Left lung (tissue), 10 donors: ENCODE results near the gene REC8. TPM values are rescaled to one million over a fixed set of nuclear protein-coding genes. Genes with fewer than 3 reads are reported as not detected.

Experiments
- ATAC-seq: fragments of 200-7000 bp; cut with Tn5 transposase; one replicate; pipeline ENCODE4 v1.9.1; 2020; ENCODE audit warnings: moderate library complexity
- DNase-seq, 4 donors: peaks; one replicate each; pipeline ENCODE4 v3.0.0-alpha.2; 2013 to 2020
- H3K27ac ChIP-seq, 2 donors: fragments of 200-600 bp; sonication (generic) in 1 of 2; one replicate each; pipeline versions ENCODE4 v1.5.0 to v1.8.0; 2020 to 2021
- H3K27me3 ChIP-seq, 2 donors: fragments of 200-600 bp; sonication (generic) in 1 of 2; one replicate each; pipeline versions ENCODE4 v1.5.0 to v1.8.0; 2020 to 2021
- H3K36me3 ChIP-seq, 2 donors: fragments of 200-600 bp; sonication (generic) in 1 of 2; one replicate each; pipeline versions ENCODE4 v1.5.0 to v1.8.0; 2020 to 2021
- H3K4me1 ChIP-seq, 2 donors: fragments of 200-600 bp; one replicate each; pipeline ENCODE4 v1.8.0; 2021
- H3K4me3 ChIP-seq, 2 donors: fragments of 200-600 bp; sonication (generic) in 1 of 2; one replicate each; pipeline versions ENCODE4 v1.5.0 to v1.8.0; 2020 to 2021; ENCODE audit warnings: mild to moderate bottlenecking in 1 of 2
- H3K9me3 ChIP-seq, 2 donors: fragments of 200-600 bp; sonication (generic) in 1 of 2; one replicate each; pipeline versions ENCODE4 v1.5.0 to v1.8.0; 2020 to 2021
- intact Hi-C, 2 donors: fragments of 100-400 bp; cut with DNase I; formaldehyde crosslinking; loops; one replicate each; pipeline versions ENCODE4 v1.11.2 to v1.14.2; 2022
- polyA plus RNA-seq, 6 donors: library from polyadenylated mRNA; unstranded; fragments of 120-200 nt; gene quantifications; one replicate each; pipeline ENCODE4 v1.2.1, GENCODE V29; 2013; ENCODE audit not compliant: insufficient read length in 6 of 6
- total RNA-seq, 2 donors: library from RNA; stranded (reverse); fragmentation: NEBNext Ultra II Directional; extraction: Animal tissue kit (Norgen Biotek cat#: 25700); gene quantifications; one replicate each; pipeline ENCODE4 v1.2.1, GENCODE V29; 2021
- TF ChIP-seq, protein P1 (sequence below), 2 donors: fragments of 200-600 bp; sonication (generic) in 1 of 2; IDR thresholded peaks; one replicate each; pipeline versions ENCODE4 v1.5.0 to v1.8.0; 2021; ENCODE audit warnings: antibody characterized with exemption in 2 of 2
- donor health status: DM: no; HTN: yes; CAD: no.
- donor health status: DM: no; HTN: no; CAD: no.

REC8 gene
- total and polyA plus RNA-seq, 8 donors: 27.0 to 66.0 (median 42.0) TPM

DNA sequence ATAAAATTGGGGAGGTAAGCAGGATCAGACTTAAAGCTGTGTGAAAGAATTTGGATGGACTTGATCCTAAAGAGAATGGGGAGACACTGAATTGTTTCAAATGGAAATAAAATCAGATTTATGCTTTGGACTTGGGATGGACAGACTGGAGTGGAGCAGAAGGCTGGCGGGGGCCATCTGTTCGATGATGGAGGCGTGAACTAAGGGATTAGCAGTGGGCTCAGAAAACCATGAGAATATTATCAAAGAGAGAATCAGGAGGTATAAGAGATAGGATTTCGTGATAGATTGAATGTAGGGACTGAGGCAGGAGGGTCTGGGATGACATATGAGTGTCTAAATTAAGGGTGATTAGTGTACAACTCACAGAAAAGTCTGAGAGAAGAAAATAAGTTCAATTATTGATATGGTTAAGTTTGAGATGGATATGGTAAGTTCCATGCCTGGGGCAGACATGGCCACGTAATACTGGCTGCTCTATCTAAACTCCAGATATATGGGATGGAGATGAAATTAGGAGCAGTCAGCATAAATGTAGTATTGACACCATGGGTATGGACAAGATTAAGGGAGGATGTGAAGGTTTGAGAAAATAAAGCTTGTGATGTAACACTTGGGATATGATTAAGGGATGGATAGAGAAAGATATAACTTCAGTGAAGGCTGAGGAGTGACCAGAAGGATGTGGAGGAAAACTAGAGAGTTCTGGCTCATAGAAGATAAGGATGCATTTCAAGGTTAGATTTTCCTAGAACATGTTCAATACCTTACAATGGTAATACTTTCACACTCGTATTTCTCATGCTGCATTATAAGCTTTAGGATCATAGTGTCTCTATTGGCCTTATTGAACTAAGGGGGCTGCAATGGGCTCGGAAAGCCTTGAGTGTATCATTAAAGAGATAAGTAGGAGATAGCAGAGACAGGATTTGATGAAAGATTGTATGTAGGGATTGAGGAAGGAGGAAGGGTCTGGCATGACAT lies 32.6 kb downstream of the REC8 start:
- H3K36me3 ChIP-seq: peaks cover 0 to 84% of the 10 kb centered on the region in 2 donors
- no peak overlapping the region for H3K4me3 ChIP-seq
- H3K4me1 ChIP-seq: peaks cover 0 to 4% of the 10 kb centered on the region in 2 donors
- intact Hi-C loops: no loop called here
- TF ChIP-seq, protein P1, sequence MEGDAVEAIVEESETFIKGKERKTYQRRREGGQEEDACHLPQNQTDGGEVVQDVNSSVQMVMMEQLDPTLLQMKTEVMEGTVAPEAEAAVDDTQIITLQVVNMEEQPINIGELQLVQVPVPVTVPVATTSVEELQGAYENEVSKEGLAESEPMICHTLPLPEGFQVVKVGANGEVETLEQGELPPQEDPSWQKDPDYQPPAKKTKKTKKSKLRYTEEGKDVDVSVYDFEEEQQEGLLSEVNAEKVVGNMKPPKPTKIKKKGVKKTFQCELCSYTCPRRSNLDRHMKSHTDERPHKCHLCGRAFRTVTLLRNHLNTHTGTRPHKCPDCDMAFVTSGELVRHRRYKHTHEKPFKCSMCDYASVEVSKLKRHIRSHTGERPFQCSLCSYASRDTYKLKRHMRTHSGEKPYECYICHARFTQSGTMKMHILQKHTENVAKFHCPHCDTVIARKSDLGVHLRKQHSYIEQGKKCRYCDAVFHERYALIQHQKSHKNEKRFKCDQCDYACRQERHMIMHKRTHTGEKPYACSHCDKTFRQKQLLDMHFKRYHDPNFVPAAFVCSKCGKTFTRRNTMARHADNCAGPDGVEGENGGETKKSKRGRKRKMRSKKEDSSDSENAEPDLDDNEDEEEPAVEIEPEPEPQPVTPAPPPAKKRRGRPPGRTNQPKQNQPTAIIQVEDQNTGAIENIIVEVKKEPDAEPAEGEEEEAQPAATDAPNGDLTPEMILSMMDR (IDR thresholded peaks at IDR 0.05): no peak
- peaks cover 0 to 2% of the 10 kb centered on the region in 2 donors for H3K9me3 ChIP-seq
- H3K27ac ChIP-seq: no peak overlapping the region
- ATAC-seq: no peak
- no peak for DNase-seq
- no peaks in the 10 kb centered on the region for H3K27me3 ChIP-seq

DNA sequence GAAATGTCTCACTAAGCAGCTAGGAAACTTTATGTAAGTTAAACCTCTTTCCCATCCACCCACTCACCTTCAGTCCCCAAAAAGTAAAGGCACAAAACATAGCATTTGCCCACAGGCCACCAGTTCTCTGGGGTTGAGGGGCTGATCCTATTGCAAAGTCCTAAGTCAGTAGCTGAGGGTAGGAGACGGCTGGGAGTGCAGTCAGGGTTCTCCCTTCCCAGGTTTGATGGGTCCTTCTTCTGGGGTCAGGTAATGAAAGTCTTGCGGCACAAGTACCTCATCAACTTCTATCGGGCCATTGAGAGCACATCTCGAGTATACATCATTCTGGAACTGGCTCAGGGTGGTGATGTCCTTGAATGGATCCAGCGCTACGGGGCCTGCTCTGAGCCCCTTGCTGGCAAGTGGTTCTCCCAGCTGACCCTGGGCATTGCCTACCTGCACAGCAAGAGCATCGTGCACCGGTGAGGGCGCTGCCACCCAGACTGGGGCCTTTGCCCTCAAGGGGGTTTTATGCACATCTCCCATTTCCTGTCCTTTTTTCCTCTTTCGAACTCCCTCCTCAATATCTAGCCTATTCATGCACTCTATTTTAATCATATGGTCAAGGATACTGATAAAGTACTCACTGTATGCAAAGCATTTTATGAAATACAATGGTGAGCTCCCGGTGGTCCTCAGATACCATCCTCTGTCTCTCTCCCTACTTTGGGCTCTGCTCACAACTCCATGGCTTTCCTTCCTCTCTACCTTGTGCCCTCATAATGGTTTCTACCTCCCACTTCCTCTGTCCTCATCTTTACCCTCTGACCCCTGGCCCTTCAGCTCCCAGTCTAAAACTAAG lies 34.6 kb downstream of the REC8 start:
- Histone ChIP-seq H3K36me3 (peaks cover 0 to 95% of the 10 kb centered on the region in 2 donors), H3K9me3 (peaks cover 0 to 2% of the 10 kb centered on the region in 2 donors), H3K4me1 (peaks cover 0 to 5% of the 10 kb centered on the region in 2 donors), H3K27ac (no peak overlapping the region), H3K4me3 (no peak overlapping the region), H3K27me3 (no peaks in the 10 kb centered on the region)
- TF ChIP-seq, protein P1 (IDR thresholded peaks at IDR 0.05): no peak
- intact Hi-C loops: no loop called here
- no peak for DNase-seq
- ATAC-seq: no peak

DNA sequence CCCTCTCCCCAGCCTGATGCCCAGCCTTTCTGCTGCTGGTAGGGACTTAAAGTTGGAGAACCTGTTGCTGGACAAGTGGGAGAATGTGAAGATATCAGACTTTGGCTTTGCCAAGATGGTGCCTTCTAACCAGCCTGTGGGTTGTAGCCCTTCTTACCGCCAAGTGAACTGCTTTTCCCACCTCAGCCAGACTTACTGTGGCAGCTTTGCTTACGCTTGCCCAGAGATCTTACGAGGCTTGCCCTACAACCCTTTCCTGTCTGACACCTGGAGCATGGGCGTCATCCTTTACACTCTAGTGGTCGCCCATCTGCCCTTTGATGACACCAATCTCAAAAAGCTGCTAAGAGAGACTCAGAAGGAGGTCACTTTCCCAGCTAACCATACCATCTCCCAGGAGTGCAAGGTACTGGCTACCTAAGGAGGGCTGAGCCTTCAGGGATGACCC lies 35.2 kb downstream of the REC8 start:
- ATAC-seq (no peak), DNase-seq (no peak)
- H3K4me1 ChIP-seq: peaks cover 0 to 11% of the 10 kb centered on the region in 2 donors
- H3K27ac ChIP-seq: no peak overlapping the region
- H3K36me3 ChIP-seq: peaks cover 0 to 92% of the 10 kb centered on the region in 2 donors
- H3K9me3 ChIP-seq: no peaks in the 10 kb centered on the region
- TF ChIP-seq, protein P1 (IDR thresholded peaks at IDR 0.05): no peak
- H3K27me3 ChIP-seq: no peaks in the 10 kb centered on the region
- intact Hi-C loops: no loop called here
- no peak overlapping the region for H3K4me3 ChIP-seq

DNA sequence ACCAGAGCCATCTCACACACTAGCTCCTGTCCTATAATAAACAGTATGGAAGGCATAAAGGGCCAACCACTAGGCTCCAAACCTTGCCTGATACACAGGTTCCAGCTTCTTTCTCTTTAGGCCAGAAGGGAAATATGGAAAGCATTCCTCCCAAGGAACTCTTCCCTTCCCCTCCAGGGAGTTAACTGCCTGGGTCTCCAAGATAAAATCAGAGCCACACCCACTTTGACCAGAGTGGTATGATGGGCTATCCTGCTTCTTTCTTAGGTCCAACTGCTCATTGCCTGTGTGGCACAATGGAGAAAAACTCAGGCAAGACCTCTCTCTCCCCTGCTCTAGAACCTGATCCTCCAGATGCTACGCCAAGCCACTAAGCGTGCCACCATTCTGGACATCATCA lies 35.7 kb downstream of the REC8 start:
- Histone ChIP-seq H3K27ac (no peak overlapping the region), H3K9me3 (no peaks in the 10 kb centered on the region), H3K4me1 (peaks cover 0 to 16% of the 10 kb centered on the region in 2 donors), H3K27me3 (no peaks in the 10 kb centered on the region), H3K4me3 (no peak overlapping the region), H3K36me3 (peaks cover 0 to 87% of the 10 kb centered on the region in 2 donors)
- ATAC-seq (no peak), DNase-seq (no peak)
- TF ChIP-seq, protein P1 (IDR thresholded peaks at IDR 0.05): no peak
- intact Hi-C loops: no loop called here
